GM12892 (cell line): Measurements from ENCODE around the gene DCAF7.

Experiments used
- POLR2A ChIP-seq: IDR thresholded peaks from 2 replicates; pipeline ENCODE4 v1.6.1; 2011; ENCODE audit warnings: low read depth, low read length, control low read depth
- POLR2AphosphoS5 ChIP-seq: IDR thresholded peaks from 2 replicates; pipeline ENCODE4 v1.6.1; 2011; ENCODE audit warnings: low read depth, low read length, control low read depth

GRCh38 chr17:63535640-63536039 lies 14.6 kb upstream of the DCAF7 start:
- TF ChIP-seq POLR2AphosphoS5, result no peak
- no peak for TF ChIP-seq POLR2A
